K562 (cell line): Measurements from ENCODE around the gene MBNL2. TPM values are rescaled to one million over a fixed set of nuclear protein-coding genes. Genes with fewer than 3 reads are reported as not detected.

Experiments
- ATAC-seq: fragments of 200-7000 bp; cut with Tn5 transposase; 3 replicates; pipeline ENCODE4 v1.9.1; 2020; ENCODE audit warnings: moderate library complexity
- BruUV-seq: library from RNA; stranded (reverse); fragments of 400-500 nt; replicated peaks from 2 replicates; lab custom pipeline; 2021; lab: Mats Ljungman, UMichigan
- CTCF ChIA-PET: fragments of 300-600 bp; formaldehyde crosslinking; extraction: SDS; loops from one replicate; lab custom pipeline; 2021; ENCODE audit warnings: low intra/inter-chr PET ratio; lab: Yijun Ruan, JAX
- POLR2A ChIA-PET: fragments of 300-600, 350-650 bp; sonication (Branson Sonifier 250); formaldehyde crosslinking; extraction: SDS; loops from one replicate; lab custom pipeline; 2021; ENCODE audit warnings: antibody characterized with exemption, inconsistent platforms; lab: Yijun Ruan, JAX
- DNase-seq, 4 experiments: peaks; one replicate each; pipeline versions ENCODE4 v3.0.0 to v3.0.0-alpha.2; 2011 to 2018; ENCODE audit warnings: low spot score in 3 of 4, mixed read lengths in 3 of 4; ENCODE audit errors: extremely low read depth in 1 of 4
- FAIRE-seq: peaks from 2 replicates; lab custom pipeline; 2011; peaks lifted over from hg19 to GRCh38; lab: Jason Lieb, UNC
- H2AFZ ChIP-seq: 2 replicates; pipeline ENCODE4 v1.6.0; 2011; ENCODE audit warnings: low read depth, low read length, control low read depth, inconsistent platforms
- H3K27ac ChIP-seq: fragments of 200-600 bp; 3 replicates; pipeline ENCODE4 v1.8.0; 2011; ENCODE audit warnings: low read depth, mild to moderate bottlenecking, control low read depth, inconsistent platforms, low read length, moderate library complexity, mixed read lengths; ENCODE audit errors: extremely low read depth
- H3K27me3 ChIP-seq, 2 experiments: fragments of 300-600 bp in 1 of 2; 2 replicates in 1 of 2; 3 replicates in 1 of 2; pipeline versions ENCODE4 v1.6.0 to v1.8.0; 2011; ENCODE audit warnings: inconsistent platforms in 2 of 2, low read length in 2 of 2, mild to moderate bottlenecking in 1 of 2, mixed read lengths in 1 of 2, moderate library complexity in 1 of 2; ENCODE audit not compliant: control insufficient read depth in 2 of 2, insufficient read depth in 2 of 2
- H3K36me3 ChIP-seq: fragments of 300-600 bp; 3 replicates; pipeline ENCODE4 v1.8.0; 2011; ENCODE audit warnings: mild to moderate bottlenecking, low read length, inconsistent platforms; ENCODE audit not compliant: control insufficient read depth, insufficient read depth
- H3K4me1 ChIP-seq, 2 experiments: fragments of 200-600 bp in 1 of 2; replicated peaks in 1 of 2; 2 replicates in 1 of 2; 3 replicates in 1 of 2; pipeline versions ENCODE4 v1.5.1 to v1.8.0; 2011; ENCODE audit warnings: inconsistent platforms in 2 of 2, low read length in 2 of 2, mild to moderate bottlenecking in 1 of 2, mixed read lengths in 1 of 2, moderate library complexity in 1 of 2; ENCODE audit not compliant: control insufficient read depth in 2 of 2, insufficient read depth in 2 of 2
- H3K4me2 ChIP-seq: 2 replicates; pipeline ENCODE4 v1.6.1; 2011; ENCODE audit warnings: low read length, control low read depth, inconsistent platforms, mixed read lengths; ENCODE audit not compliant: insufficient read depth
- H3K4me3 ChIP-seq: fragments of 200-600 bp; sonication (generic), shearing (Covaris generic); 2 replicates; pipeline ENCODE4 v1.5.1; 2016; ENCODE audit warnings: control low read depth, inconsistent platforms
- H3K79me2 ChIP-seq: fragments of 200-600 bp; 3 replicates; pipeline ENCODE4 v1.8.0; 2011; ENCODE audit warnings: low read length, inconsistent platforms; ENCODE audit not compliant: control insufficient read depth, insufficient read depth
- H3K9ac ChIP-seq, 2 experiments: 2 replicates each; pipeline versions ENCODE4 v1.6.0 to v1.6.1; 2011; ENCODE audit warnings: low read depth in 2 of 2, low read length in 2 of 2, control low read depth in 1 of 2, inconsistent platforms in 1 of 2, mild to moderate bottlenecking in 1 of 2, mixed read lengths in 1 of 2; ENCODE audit not compliant: insufficient read depth in 1 of 2
- H3K9me1 ChIP-seq: one replicate; pipeline ENCODE4 v1.6.0; 2011; ENCODE audit warnings: inconsistent platforms, mild to moderate bottlenecking, low read length, moderate library complexity; ENCODE audit not compliant: control insufficient read depth, insufficient read depth
- H3K9me3 ChIP-seq: replicated peaks from 2 replicates; pipeline ENCODE4 v1.5.1; 2011; ENCODE audit warnings: low read depth, low read length, inconsistent platforms; ENCODE audit not compliant: control insufficient read depth, insufficient read depth
- H4K20me1 ChIP-seq: replicated peaks from 2 replicates; pipeline ENCODE4 v1.6.1; 2011; ENCODE audit warnings: low read length, inconsistent platforms, mixed read lengths; ENCODE audit not compliant: control insufficient read depth, insufficient read depth
- ADNP ChIP-seq: fragments of 200-800 bp; sonication (Bioruptor generic); IDR thresholded peaks from 2 replicates; pipeline ENCODE4 v1.6.1; 2016; ENCODE audit warnings: missing genetic modification characterization, missing compliant biosample characterization
- CREM ChIP-seq: IDR thresholded peaks from 2 replicates; pipeline ENCODE4 v1.6.1; 2014; ENCODE audit warnings: antibody characterized with exemption, low read depth
- ELK3 ChIP-seq: fragments of 450-650 bp; formaldehyde crosslinking; IDR thresholded peaks from 2 replicates; pipeline ENCODE4 v1.4.0; 2020; ENCODE audit warnings: mild to moderate bottlenecking
- FIP1L1 ChIP-seq: fragments of 200-400 bp; formaldehyde crosslinking; IDR thresholded peaks from 2 replicates; pipeline ENCODE4 v1.6.1; 2018; ENCODE audit warnings: mild to moderate bottlenecking, low read depth, low read length; ENCODE audit not compliant: poor library complexity, severe bottlenecking
- HMGXB4 ChIP-seq: sonication (generic); formaldehyde crosslinking; IDR thresholded peaks from 2 replicates; pipeline ENCODE4 v1.8.1; 2023; ENCODE audit warnings: mild to moderate bottlenecking, missing genetic modification reagents
- KAT2B ChIP-seq: IDR thresholded peaks from one replicate; pipeline ENCODE4 v1.6.1; 2012; ENCODE audit warnings: low read depth, mild to moderate bottlenecking, control low read depth, inconsistent platforms, low read length, moderate library complexity
- KLF13 ChIP-seq: fragments of 450-650 bp; IDR thresholded peaks from 2 replicates; pipeline ENCODE4 v1.6.1; 2016; ENCODE audit warnings: missing genetic modification characterization, low read depth, mild to moderate bottlenecking, missing compliant biosample characterization, moderate library complexity, borderline replicate concordance
- MCM2 ChIP-seq: fragments of 450-650 bp; IDR thresholded peaks from 2 replicates; pipeline ENCODE4 v1.6.1; 2017; ENCODE audit warnings: low read depth, mild to moderate bottlenecking
- RUNX1 ChIP-seq: sonication (generic); IDR thresholded peaks from 2 replicates; pipeline ENCODE4 v1.6.1; 2016; ENCODE audit warnings: antibody characterized with exemption, low read depth
- SMAD2 ChIP-seq: fragments of 150-350 bp; IDR thresholded peaks from 2 replicates; pipeline ENCODE4 v1.6.1; 2014; ENCODE audit warnings: low read depth, mild to moderate bottlenecking, low read length
- TBP ChIP-seq: optimal IDR thresholded peaks from 2 replicates; pipeline ENCODE3; 2011; ENCODE audit warnings: low read depth, low read length, improper control_type of control experiment
- TFAM ChIP-seq: fragments of 250-450 bp; sonication (Bioruptor Pico); conservative IDR thresholded peaks from 2 replicates; pipeline ENCODE4 v1.5.0; 2021; ENCODE audit warnings: mild to moderate bottlenecking, moderate library complexity
- ZBTB11 ChIP-seq, 3 experiments: fragments of 200-800 bp in 1 of 3; fragments of 250-450 bp in 1 of 3; fragments of 450-650 bp in 1 of 3; sonication (Bioruptor Pico) in 1 of 3; sonication (Bioruptor generic) in 1 of 3; formaldehyde crosslinking in 1 of 3; IDR thresholded peaks; 2 replicates each; pipeline versions ENCODE4 v1.6.1 to v1.8.0; 2016 to 2022; ENCODE audit warnings: mild to moderate bottlenecking in 2 of 3, missing genetic modification characterization in 2 of 3, missing compliant biosample characterization in 1 of 3, moderate library complexity in 1 of 3
- ZNF253 ChIP-seq: fragments of 250-450 bp; sonication (Bioruptor Pico); conservative IDR thresholded peaks from 2 replicates; pipeline ENCODE4 v1.6.1; 2021; ENCODE audit warnings: mild to moderate bottlenecking
- whole genome bisulfite sequencing: fragments of 100-300 bp; shearing (Covaris generic); methylation state at CpG from one replicate; pipeline ENCODE4 v1.1.6; 2016; ENCODE audit warnings: low coverage, mixed read lengths; ENCODE audit not compliant: insufficient coverage; ENCODE audit errors: missing lambda C conversion rate; 5-methylcytosine and 5-hydroxymethylcytosine counted together
- in situ Hi-C: fragments of 300-500 bp; cut with MboI; formaldehyde crosslinking; loops from 4 replicates; pipeline ENCODE4 v1.15.0; 2018; ENCODE audit warnings: inconsistent platforms, mixed read lengths
- intact Hi-C: fragments of 100-400 bp; cut with micrococcal nuclease; formaldehyde crosslinking; loops from 2 replicates; pipeline ENCODE4 v1.14.2; 2022
- polyA plus RNA-seq, 8 experiments: library from polyadenylated mRNA; depleted of rRNA in 4 of 8; stranded (reverse) in 5 of 8; unstranded in 3 of 8; fragments of >200 nt; fragmentation: Nextera tagmentation in 2 of 8; fragmentation: Illumina TruSeq in 1 of 8; extraction: Ambion mirVana in 2 of 8; extraction: Trizol in 1 of 8; gene quantifications; 2 replicates each; pipeline versions ENCODE4 v1.2.1 to v1.2.3, GENCODE V29; 2011 to 2014; ENCODE audit warnings: inconsistent platforms in 1 of 8, missing spikeins in 1 of 8
- total RNA-seq, 7 experiments: library from RNA; depleted of rRNA in 6 of 7; stranded (reverse); fragments of >200 nt in 6 of 7; fragmentation: Illumina TruSeq in 2 of 7; extraction: Trizol in 2 of 7; gene quantifications; 2 replicates each; pipeline versions ENCODE4 v1.2.1 to v1.2.3, GENCODE V29; 2011 to 2021; ENCODE audit warnings: low replicate concordance in 1 of 7
- TF ChIP-seq, protein P1 (sequence below): sonication (generic); IDR thresholded peaks from 2 replicates; pipeline ENCODE4 v1.6.1; 2016

The MBNL2 gene
- total and polyA plus RNA-seq, 9 of the 15 experiments (the other 6 are each of a cell fraction or from before 2014, with no cell fraction given) = 7.0 to 24.8 (median 13.8) TPM

- no TSS peak for BruUV-seq
- FAIRE-seq (no peak), ATAC-seq (no peak), DNase-seq (no peak)
- peaks cover 4% of the 10 kb centered on the region for H3K9me1 ChIP-seq
- no peak overlapping the region for H3K27ac ChIP-seq
- in situ Hi-C loops (no loop called here), intact Hi-C loops (no loop called here)
- WGBS = 84% methylated on average over 4 of the region's 5 CpGs
- H3K4me1 ChIP-seq = peaks cover 0 to 14% of the 10 kb centered on the region in 2 experiments; a peak in 2 of 5 replicates
- ChIA-PET CTCF (no interaction called here), POLR2A (no interaction called here)
- no peaks in the 10 kb centered on the region for H3K27me3 ChIP-seq
- no peaks in the 10 kb centered on the region for H3K9me3 ChIP-seq
- no peak overlapping the region for H2AFZ ChIP-seq
- no peak overlapping the region for H3K4me3 ChIP-seq
- no peaks in the 10 kb centered on the region for H3K36me3 ChIP-seq
- H4K20me1 ChIP-seq = peaks cover 17% of the 10 kb centered on the region; the same call in 1 of the 2 replicates
- H3K4me2 ChIP-seq = no peak overlapping the region
- H3K79me2 ChIP-seq = peaks cover 25% of the 10 kb centered on the region; the same call in 2 of the 3 replicates
- no peak overlapping the region for H3K9ac ChIP-seq
- TF ChIP-seq HMGXB4 (CRISPR knock-in tag) = no peak
- TF ChIP-seq RUNX1 = no peak
- TF ChIP-seq MCM2 = no peak
- no peak for TF ChIP-seq ADNP
- no peak for TF ChIP-seq ZNF253 (CRISPR knock-in tag)
- no peak for TF ChIP-seq ELK3
- no peak for TF ChIP-seq TFAM (CRISPR knock-in tag)
- no peak for TF ChIP-seq KAT2B
- no peak for TF ChIP-seq CREM
- TF ChIP-seq FIP1L1 = no peak
- TF ChIP-seq SMAD2 = no peak
- no peak for TF ChIP-seq TBP
- TF ChIP-seq ZBTB11 (CRISPR knock-in tag; IDR thresholded peaks at IDR 0.05) = no peak
- TF ChIP-seq, protein P1, sequence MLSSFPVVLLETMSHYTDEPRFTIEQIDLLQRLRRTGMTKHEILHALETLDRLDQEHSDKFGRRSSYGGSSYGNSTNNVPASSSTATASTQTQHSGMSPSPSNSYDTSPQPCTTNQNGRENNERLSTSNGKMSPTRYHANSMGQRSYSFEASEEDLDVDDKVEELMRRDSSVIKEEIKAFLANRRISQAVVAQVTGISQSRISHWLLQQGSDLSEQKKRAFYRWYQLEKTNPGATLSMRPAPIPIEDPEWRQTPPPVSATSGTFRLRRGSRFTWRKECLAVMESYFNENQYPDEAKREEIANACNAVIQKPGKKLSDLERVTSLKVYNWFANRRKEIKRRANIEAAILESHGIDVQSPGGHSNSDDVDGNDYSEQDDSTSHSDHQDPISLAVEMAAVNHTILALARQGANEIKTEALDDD = no peak
- no peak for TF ChIP-seq KLF13 (tag)
Observed at GRCh38 chr13:97324115-97324514, 102.0 kb downstream of the MBNL2 start.
